GM04503 (cell line): ENCODE results near the gene CSAD.
A peak's percentile ranks its signal among the peaks of the same experiment; 100 is the strongest.
"Not testable (repeated sequence)": the region's sequence is repeated elsewhere in the genome, so short reads cannot be mapped to it uniquely, and the experiment has no call there.

Experiments used
- DNase-seq: peaks from one replicate; pipeline ENCODE4 v3.0.0-alpha.2; 2012; ENCODE audit warnings: low read depth

CSAD gene

GRCh38 chr12:53145383-53146260, 35.1 kb downstream of the CSAD start:
- DNase-seq, result peak; percentile 89

GRCh38 chr12:53143355-53143754, 37.4 kb downstream of the CSAD start:
- no peak for DNase-seq

GRCh38 chr12:53133722-53134121, 47.0 kb downstream of the CSAD start:
- no peak for DNase-seq

- DNase-seq, result no peak
Measured at GRCh38 chr12:53131844-53132243, 48.9 kb downstream of the CSAD start.

- no peak for DNase-seq
Measured at GRCh38 chr12:53128780-53129569, 51.8 kb downstream of the CSAD start.

- DNase-seq, result no peak
Measured at GRCh38 chr12:53127169-53127568, 53.6 kb downstream of the CSAD start.

- DNase-seq, result no peak
Measured at GRCh38 chr12:53124352-53124723, 56.4 kb downstream of the CSAD start.

- no peak for DNase-seq
Measured at GRCh38 chr12:53123578-53124351, 57.0 kb downstream of the CSAD start.

- DNase-seq, result no peak
Measured at GRCh38 chr12:53122961-53123468, 57.7 kb downstream of the CSAD start.

GRCh38 chr12:53120685-53121525, 59.8 kb downstream of the CSAD start:
- no peak for DNase-seq

- DNase-seq, result no peak
Measured at GRCh38 chr12:53118751-53119300, 61.9 kb downstream of the CSAD start.

GRCh38 chr12:53115891-53116648, 64.7 kb downstream of the CSAD start:
- DNase-seq, result no peak

GRCh38 chr12:53115112-53115890, 65.4 kb downstream of the CSAD start:
- no peak for DNase-seq

- no peak for DNase-seq
Measured at GRCh38 chr12:53113951-53114350, 66.8 kb downstream of the CSAD start.

- DNase-seq, result no peak
Measured at GRCh38 chr12:53113136-53113705, 67.5 kb downstream of the CSAD start.

GRCh38 chr12:53112431-53112830, 68.3 kb downstream of the CSAD start:
- not testable (repeated sequence) for DNase-seq
